Measurements from ENCODE around the gene NPIPB8. TPM values are rescaled to one million over a fixed set of nuclear protein-coding genes. Genes with fewer than 3 reads are reported as not detected.
A peak's percentile ranks its signal among the peaks of the same experiment; 100 is the strongest.
"Not testable (repeated sequence)": the region's sequence is repeated elsewhere in the genome, so short reads cannot be mapped to it uniquely, and the experiment has no call there.

NPIPB8 gene
- polyA plus RNA-seq, 4 donors = 1.2 to 1.3 TPM; not detected in 2

- DNase-seq (ENCODE audit: low read depth in 4 of 4, low spot score in 3 of 4) = not testable (repeated sequence)
These were observed 15.2 kb upstream of the NPIPB8 start for GRCh38 chr16:28622532-28623171.

- peak in 1 of 4 donors; percentile 41 for DNase-seq (ENCODE audit: low read depth in 4 of 4, low spot score in 3 of 4)
These were observed 14.6 kb upstream of the NPIPB8 start for GRCh38 chr16:28623172-28623711.

DNA sequence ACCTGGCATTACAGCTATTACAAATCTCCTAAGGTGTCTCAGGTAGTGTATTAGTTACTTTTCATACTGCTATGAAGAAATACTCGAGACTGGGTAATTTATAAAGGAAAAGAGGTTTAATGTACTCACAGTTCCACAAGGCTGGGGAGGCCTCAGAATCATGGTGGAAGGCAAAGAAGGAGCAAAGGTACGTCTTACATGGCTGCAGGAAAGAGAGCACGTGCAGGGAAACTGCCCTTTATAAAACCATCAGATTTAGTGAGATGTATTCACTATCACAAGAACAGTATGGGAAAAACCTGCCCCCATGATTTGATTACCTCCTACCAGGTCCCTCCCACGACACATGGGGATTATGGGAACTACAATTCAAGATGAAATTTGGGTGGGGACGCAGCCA, 7.0 kb upstream of the NPIPB8 start:
- DNase-seq (ENCODE audit: low read depth in 4 of 4, low spot score in 3 of 4) = not testable (repeated sequence)

DNA sequence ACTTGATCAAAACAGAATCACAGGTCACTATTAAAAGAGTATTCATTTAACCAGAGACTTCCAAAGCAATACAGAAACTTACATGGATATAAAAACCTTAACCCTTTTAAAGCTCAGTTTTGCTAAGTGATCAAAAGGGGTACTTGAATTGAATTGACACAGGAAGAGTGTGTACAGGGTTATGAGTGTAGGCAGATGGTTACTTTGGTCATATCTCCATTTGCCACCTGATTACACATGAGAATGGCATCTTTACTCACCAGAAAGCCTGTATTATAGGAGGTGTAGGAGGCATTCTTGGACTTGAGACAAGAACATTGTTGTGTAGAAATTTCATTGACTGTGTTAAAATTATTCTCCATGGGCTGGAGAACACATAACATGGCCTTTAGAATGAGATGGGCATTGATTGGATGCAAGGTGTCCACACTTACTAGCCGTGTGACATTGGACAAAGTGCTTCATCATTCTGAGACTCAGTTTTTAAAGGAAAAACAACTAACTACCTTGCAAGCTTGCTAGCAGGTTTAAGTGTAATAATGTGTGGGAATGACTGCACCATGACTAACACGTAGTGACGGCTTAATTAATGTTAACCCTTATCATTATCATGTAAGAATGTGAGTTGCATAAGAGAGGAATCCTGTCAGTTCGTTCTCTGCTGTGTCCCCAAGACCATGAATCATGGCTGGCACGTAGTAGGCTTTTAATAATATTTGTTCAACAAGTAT, 1.6 kb upstream of the NPIPB8 start:
- not testable (repeated sequence) for DNase-seq (ENCODE audit: low read depth in 4 of 4, low spot score in 3 of 4)

DNA sequence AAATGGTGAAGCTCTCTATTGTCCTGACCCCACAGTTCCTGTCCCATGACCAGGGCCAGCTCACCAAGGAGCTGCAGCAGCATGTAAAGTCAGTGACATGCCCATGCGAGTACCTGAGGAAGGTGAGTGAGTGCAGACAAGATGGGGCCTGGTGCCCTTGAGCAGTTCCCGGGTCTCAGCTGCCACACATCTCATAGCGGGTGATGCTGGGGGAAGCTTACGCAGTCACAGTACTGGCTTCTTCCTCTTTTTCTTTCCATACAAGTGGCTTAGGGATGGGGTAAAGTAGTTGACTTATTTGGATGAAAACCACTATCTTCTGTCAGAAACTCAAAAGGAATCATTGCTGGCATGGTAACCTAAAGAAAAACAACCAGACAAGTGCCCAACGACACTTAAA, 494 bp downstream of the NPIPB8 start:
- DNase-seq (ENCODE audit: low read depth in 4 of 4, low spot score in 3 of 4) = not testable (repeated sequence)

DNA sequence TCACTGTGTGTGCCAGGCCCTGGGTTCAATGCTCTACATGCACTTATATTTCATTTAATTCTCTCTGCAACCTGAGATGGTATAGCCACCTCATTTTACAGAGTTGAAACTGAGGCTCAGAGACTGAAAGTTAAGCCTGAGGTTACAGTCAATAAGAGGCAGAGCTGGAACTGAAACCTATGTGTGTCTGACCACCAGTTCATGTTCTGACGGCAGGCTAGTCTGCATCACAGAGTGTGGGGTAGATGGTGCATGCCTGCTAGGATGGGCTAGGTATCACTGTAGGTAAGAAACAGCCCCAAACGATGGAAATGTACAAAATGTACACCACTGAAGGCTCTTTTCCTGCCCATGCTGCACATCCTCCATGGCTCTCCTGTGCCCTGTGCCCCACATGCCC, 2.1 kb downstream of the NPIPB8 start:
- DNase-seq (ENCODE audit: low read depth in 4 of 4, low spot score in 3 of 4) = not testable (repeated sequence)

- not testable (repeated sequence) for DNase-seq (ENCODE audit: low read depth in 4 of 4, low spot score in 3 of 4)
These were observed 28.4 kb downstream of the NPIPB8 start for GRCh38 chr16:28666264-28666663.

GRCh38 chr16:28667480-28667879, 29.6 kb downstream of the NPIPB8 start:
- DNase-seq (ENCODE audit: low read depth in 4 of 4, low spot score in 3 of 4) = not testable (repeated sequence)

DNA sequence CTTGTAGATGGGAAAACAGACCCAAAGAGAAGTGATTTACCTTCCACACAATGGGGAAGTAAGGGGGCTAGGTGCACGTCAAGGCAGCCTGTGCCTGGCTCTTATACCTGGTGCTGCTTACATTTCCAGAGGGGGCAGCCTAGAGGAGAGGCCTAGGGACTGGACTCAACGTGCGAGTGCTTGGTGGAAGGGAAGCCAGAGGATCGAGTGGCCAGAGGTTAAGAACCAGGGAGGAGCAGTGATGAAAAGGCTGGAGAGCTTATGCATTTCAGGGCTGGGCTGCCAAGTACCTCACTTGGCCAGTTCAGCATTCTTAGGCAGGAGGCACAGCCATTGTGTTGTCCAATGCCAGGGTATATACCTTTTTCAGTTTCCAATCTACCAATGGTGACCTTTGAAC, 30.3 kb downstream of the NPIPB8 start:
- DNase-seq (ENCODE audit: low read depth in 4 of 4, low spot score in 3 of 4) = not testable (repeated sequence)

DNA sequence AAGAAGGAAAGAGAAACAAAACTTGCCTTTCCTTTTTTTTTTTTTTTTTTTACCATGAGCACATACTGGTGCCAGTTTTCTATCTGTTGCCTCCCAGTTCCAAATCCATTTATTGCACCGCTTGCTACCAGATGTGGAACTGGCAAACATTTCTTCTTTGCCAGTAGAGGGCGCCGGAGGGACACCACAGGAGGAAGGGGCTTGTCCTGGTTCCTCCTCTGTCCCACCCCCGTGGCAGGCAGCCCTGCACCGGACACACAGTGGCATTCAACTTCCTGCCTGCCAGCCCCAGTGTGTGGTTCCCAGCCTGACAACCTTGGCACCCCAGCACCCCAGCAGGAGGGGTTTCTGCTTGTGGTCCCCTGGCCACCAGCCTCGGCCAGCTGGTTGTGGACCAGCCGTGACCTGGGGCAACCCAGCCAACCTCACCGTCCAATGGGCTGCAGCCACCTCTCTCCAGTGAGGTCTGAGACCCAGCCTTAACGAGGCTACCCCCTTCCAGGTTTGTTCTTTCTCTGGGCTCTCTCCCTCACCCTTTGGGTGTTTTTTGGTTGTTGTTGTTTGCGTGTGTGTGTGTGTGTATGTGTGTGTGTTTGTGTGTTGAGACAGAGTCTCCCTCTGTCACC, 50.6 kb downstream of the NPIPB8 start:
- DNase-seq (ENCODE audit: low read depth in 4 of 4, low spot score in 3 of 4) = not testable (repeated sequence)

GRCh38 chr16:28689425-28689824, 51.6 kb downstream of the NPIPB8 start:
- DNase-seq (ENCODE audit: low read depth in 4 of 4, low spot score in 3 of 4) = not testable (repeated sequence)

DNA sequence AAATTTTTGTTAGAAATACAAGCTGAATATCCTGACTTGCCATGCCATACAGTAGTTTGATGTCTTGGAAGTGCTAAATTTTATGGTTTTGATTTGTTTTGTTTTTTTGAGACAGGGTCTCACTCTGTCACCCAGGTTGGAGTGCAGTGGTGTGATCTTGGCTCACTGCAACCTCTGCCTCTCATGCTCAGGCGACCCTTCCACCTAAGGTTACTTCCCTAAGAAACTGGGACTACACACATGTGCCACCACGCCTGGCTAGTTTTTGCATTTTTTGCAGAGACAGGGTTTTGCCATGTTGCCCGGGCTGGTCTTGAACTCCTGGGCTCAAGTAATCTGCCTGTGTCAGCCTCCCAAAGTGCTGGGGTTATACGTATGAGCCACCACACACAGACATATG, 53.9 kb downstream of the NPIPB8 start:
- DNase-seq (ENCODE audit: low read depth in 4 of 4, low spot score in 3 of 4) = not testable (repeated sequence)

DNA sequence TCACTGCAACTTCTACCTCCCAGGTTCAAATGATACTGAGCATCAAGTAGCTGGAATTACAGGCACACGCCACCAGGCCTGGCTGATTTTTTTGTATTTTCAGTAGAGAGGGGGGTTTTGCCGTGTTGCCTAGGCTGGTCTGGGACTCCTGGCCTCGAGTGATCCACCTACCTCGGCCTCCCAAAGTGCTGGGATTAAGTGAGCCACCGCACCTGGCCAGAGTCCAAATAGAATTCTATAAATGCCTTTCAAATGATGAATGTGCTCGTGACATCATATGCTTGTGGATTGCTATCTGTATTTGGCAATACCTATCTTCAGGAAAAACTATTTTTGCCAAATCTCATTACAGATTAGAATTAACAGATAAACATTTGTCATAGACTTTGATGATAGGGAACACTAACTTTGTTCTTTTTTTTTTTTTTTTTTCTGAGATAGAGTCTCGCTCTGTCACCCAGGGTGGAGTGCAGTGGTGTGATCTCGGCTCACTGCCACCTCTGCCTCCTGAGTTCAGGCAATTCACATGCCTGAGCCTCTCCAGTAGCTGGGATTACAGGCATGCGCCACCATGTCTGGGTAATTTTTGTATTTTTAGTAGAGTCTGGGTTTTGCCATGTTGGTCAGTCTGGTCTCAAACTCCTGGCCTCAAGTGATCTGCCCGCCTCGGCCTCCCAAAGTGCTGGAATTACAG, 55.5 kb downstream of the NPIPB8 start:
- not testable (repeated sequence) for DNase-seq (ENCODE audit: low read depth in 4 of 4, low spot score in 3 of 4)

- DNase-seq (ENCODE audit: low read depth in 4 of 4, low spot score in 3 of 4) = not testable (repeated sequence)
These were observed 61.9 kb downstream of the NPIPB8 start for GRCh38 chr16:28699792-28700191.

DNA sequence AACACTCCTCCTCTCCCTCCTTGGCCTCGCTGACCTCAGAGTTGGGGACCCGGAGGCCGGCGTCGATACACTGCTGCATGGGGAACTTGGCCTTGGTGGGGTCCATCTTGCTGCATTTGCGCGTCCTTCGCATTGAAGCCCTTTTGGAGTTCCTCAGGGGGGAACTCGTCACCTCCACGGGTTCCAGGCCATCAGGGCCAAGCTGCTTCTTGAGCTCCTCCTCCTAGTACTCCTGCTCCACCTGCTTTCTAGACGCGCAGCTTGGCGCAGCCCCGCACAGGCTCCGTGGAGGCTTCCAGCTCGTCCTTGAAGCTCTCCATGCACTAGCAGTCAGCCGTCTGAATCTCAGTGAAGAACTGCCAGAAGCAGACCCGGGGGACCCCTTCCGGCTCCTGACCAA, 62.5 kb downstream of the NPIPB8 start:
- not testable (repeated sequence) for DNase-seq (ENCODE audit: low read depth in 4 of 4, low spot score in 3 of 4)

DNA sequence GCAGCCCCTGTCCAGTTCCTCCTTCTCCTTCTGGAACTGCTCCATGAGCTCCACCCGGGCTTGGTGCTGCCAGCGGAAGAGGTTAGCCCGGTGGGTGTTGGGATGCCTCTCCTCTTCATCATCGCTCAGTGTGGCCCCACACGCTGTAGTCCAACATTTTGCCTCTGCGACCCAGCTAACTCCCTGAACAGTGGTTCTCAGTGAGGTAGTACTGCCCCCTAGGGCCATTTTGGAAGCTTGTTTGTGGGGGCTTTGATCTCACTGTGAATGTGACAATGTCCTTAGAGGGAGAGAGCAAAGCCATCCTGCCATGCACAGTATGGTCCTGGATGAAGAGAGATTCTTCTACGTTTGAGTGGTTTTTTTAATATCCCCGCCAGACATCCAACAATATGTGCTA, 63.5 kb downstream of the NPIPB8 start:
- not testable (repeated sequence) for DNase-seq (ENCODE audit: low read depth in 4 of 4, low spot score in 3 of 4)

- DNase-seq (ENCODE audit: low read depth in 4 of 4, low spot score in 3 of 4) = not testable (repeated sequence)
These were observed 66.4 kb downstream of the NPIPB8 start for GRCh38 chr16:28704246-28704645.

Data from right renal pelvis (tissue), 4 donors.